Left hindlimb (tissue), 1 donor: Measurements from ENCODE around the gene MRTFA.
"Not testable (repeated sequence)": the region's sequence is repeated elsewhere in the genome, so short reads cannot be mapped to it uniquely, and the experiment has no call there.

Source experiments
- DNase-seq: peaks from one replicate; pipeline ENCODE4 v3.0.0-alpha.2; 2018

The MRTFA gene

GRCh38 chr22:40378448-40378847, 258.1 kb downstream of the MRTFA start:
- DNase-seq, result not testable (repeated sequence)

- DNase-seq, result no peak
Observed at GRCh38 chr22:40377931-40378330, 258.6 kb downstream of the MRTFA start.

GRCh38 chr22:40376149-40376548, 260.4 kb downstream of the MRTFA start:
- no peak for DNase-seq

GRCh38 chr22:40374567-40374966, 262.0 kb downstream of the MRTFA start:
- DNase-seq, result no peak

GRCh38 chr22:40368836-40369235, 267.7 kb downstream of the MRTFA start:
- no peak for DNase-seq

- no peak for DNase-seq
Observed at GRCh38 chr22:40368016-40368415, 268.5 kb downstream of the MRTFA start.

- no peak for DNase-seq
Observed at GRCh38 chr22:40367342-40367741, 269.2 kb downstream of the MRTFA start.

GRCh38 chr22:40366068-40366467, 270.5 kb downstream of the MRTFA start:
- no peak for DNase-seq

- no peak for DNase-seq
Observed at GRCh38 chr22:40364431-40364830, 272.1 kb downstream of the MRTFA start.

- DNase-seq, result no peak
Observed at GRCh38 chr22:40363059-40363458, 273.5 kb downstream of the MRTFA start.

- no peak for DNase-seq
Observed at GRCh38 chr22:40361100-40361499, 275.4 kb downstream of the MRTFA start.
